OCI-LY3 (cell line): ENCODE data around the gene MAPKAP1.

Experiments
- H2AFZ ChIP-seq: fragments of 200-600, 300-600 bp; shearing (Covaris generic); 2 replicates; pipeline ENCODE4 v1.6.0; 2014; ENCODE audit warnings: antibody characterized with exemption, low read depth, low read length
- H3K27ac ChIP-seq: fragments of 200-600, 300-600 bp; sonication (generic); 2 replicates; pipeline ENCODE4 v1.5.1; 2014; ENCODE audit warnings: mild to moderate bottlenecking, low read length, moderate library complexity, mixed read lengths
- H3K27me3 ChIP-seq: fragments of 200-600, 300-600 bp; sonication (generic); 2 replicates; pipeline ENCODE4 v1.6.1; 2014; ENCODE audit warnings: low read depth, low read length, mixed read lengths
- H3K36me3 ChIP-seq: fragments of 200-600, 300-600 bp; sonication (generic); replicated peaks from 2 replicates; pipeline ENCODE3; 2014; ENCODE audit warnings: low read depth, low read length, mixed read lengths
- H3K4me1 ChIP-seq: fragments of 300-600, 200-600 bp; sonication (generic); 2 replicates; pipeline ENCODE4 v1.6.1; 2014; ENCODE audit warnings: low read length, mixed read lengths
- H3K4me2 ChIP-seq: fragments of 200-600, 300-600 bp; sonication (generic); 2 replicates; pipeline ENCODE4 v1.6.1; 2014; ENCODE audit warnings: low read length, mixed read lengths
- H3K4me3 ChIP-seq: fragments of 300-600, 200-600 bp; sonication (generic); 2 replicates; pipeline ENCODE4 v1.5.1; 2014; ENCODE audit warnings: antibody characterized with exemption, mild to moderate bottlenecking, low read length, moderate library complexity
- H3K79me2 ChIP-seq: fragments of 300-600, 200-600 bp; shearing (Covaris generic); 2 replicates; pipeline ENCODE4 v1.6.1; 2014; ENCODE audit warnings: mild to moderate bottlenecking, low read length, mixed read lengths
- H3K9ac ChIP-seq: fragments of 300-600, 200-600 bp; shearing (Covaris generic); 2 replicates; pipeline ENCODE4 v1.6.0; 2014; ENCODE audit warnings: mild to moderate bottlenecking, low read length, moderate library complexity
- H3K9me3 ChIP-seq: fragments of 200-600, 300-600 bp; shearing (Covaris generic); 2 replicates; pipeline ENCODE4 v1.6.1; 2014; ENCODE audit warnings: low read length, mixed read lengths; ENCODE audit not compliant: insufficient read depth
- H4K20me1 ChIP-seq: fragments of 200-600, 300-600 bp; sonication (generic); 2 replicates; pipeline ENCODE4 v1.6.1; 2016; ENCODE audit warnings: low read length, mixed read lengths; ENCODE audit not compliant: insufficient read depth
- EZH2phosphoT487 ChIP-seq: fragments of 200-600 bp; shearing (Covaris generic); IDR thresholded peaks from 2 replicates; pipeline ENCODE4 v1.6.1; 2018; ENCODE audit warnings: antibody characterized with exemption, mixed run types, low read depth
- TF ChIP-seq, protein P1 (sequence below): fragments of 200-600, 300-600 bp; sonication (generic); IDR thresholded peaks from 2 replicates; pipeline ENCODE4 v1.5.1; 2014; ENCODE audit warnings: antibody characterized with exemption, low read length, low read depth

Gene MAPKAP1

DNA sequence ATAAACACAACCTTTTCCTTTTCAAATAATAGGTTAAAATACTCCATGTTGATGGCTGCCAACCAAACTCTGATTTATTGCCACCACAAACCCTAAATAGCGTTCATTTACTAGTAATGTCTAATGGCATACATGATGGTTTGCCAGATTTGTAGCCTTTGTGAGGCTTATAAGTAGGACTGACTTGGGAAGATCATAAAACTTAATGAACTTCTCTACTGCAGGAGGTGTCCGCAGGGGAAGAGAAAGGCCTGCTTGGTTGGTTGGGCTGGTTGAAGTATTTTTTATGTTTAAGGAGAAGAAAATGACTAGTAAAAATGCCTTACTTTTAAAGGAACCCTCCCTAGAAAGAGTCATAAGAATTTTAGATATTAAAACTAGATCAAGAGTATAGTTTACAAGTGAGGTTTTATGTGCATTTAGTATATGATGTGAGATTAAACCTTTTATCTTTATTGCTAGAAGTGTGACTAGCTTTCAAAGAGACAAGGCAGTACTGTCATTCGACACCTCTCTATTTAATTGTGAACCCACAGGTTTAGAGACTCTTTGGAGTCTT is 45.1 kb upstream of the MAPKAP1 start:
- H3K79me2 ChIP-seq = no peaks in the 10 kb centered on the region
- no peak overlapping the region for H3K27ac ChIP-seq
- no peaks in the 10 kb centered on the region for H3K36me3 ChIP-seq
- TF ChIP-seq, protein P1, sequence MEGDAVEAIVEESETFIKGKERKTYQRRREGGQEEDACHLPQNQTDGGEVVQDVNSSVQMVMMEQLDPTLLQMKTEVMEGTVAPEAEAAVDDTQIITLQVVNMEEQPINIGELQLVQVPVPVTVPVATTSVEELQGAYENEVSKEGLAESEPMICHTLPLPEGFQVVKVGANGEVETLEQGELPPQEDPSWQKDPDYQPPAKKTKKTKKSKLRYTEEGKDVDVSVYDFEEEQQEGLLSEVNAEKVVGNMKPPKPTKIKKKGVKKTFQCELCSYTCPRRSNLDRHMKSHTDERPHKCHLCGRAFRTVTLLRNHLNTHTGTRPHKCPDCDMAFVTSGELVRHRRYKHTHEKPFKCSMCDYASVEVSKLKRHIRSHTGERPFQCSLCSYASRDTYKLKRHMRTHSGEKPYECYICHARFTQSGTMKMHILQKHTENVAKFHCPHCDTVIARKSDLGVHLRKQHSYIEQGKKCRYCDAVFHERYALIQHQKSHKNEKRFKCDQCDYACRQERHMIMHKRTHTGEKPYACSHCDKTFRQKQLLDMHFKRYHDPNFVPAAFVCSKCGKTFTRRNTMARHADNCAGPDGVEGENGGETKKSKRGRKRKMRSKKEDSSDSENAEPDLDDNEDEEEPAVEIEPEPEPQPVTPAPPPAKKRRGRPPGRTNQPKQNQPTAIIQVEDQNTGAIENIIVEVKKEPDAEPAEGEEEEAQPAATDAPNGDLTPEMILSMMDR = no peak
- no peak for TF ChIP-seq EZH2phosphoT487
- no peak overlapping the region for H3K4me2 ChIP-seq
- H4K20me1 ChIP-seq = no peaks in the 10 kb centered on the region
- H2AFZ ChIP-seq = no peak overlapping the region
- no peak overlapping the region for H3K4me3 ChIP-seq
- peaks cover 5% of the 10 kb centered on the region for H3K4me1 ChIP-seq
- H3K9ac ChIP-seq = no peak overlapping the region
- H3K27me3 ChIP-seq = no peaks in the 10 kb centered on the region
- no peaks in the 10 kb centered on the region for H3K9me3 ChIP-seq

DNA sequence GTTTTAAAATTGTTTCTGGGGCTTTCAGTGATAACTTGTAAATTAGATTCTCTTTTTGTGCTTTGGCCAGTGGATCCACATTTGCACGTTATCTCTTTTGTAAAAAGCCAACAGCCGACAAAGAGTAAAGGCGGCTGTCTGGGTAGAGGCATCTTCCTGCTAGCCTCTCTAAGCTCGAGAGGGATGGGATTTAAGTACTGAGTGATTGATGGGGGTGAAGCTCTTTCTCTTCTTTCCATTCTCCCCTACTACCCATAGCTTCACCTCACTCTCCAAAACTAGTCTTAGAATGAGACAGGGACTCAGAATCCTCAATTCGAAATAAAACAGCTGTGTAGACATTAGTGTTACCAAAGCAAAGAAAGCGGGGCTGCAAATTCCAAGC is 43.6 kb upstream of the MAPKAP1 start:
- no peak for TF ChIP-seq EZH2phosphoT487
- Histone ChIP-seq H3K36me3 (no peaks in the 10 kb centered on the region), H4K20me1 (no peaks in the 10 kb centered on the region), H2AFZ (no peak overlapping the region), H3K4me1 (peaks cover 7% of the 10 kb centered on the region), H3K9ac (no peak overlapping the region), H3K9me3 (no peaks in the 10 kb centered on the region), H3K4me2 (no peak overlapping the region), H3K27me3 (no peaks in the 10 kb centered on the region), H3K79me2 (no peaks in the 10 kb centered on the region), H3K4me3 (no peak overlapping the region), H3K27ac (no peak overlapping the region)

DNA sequence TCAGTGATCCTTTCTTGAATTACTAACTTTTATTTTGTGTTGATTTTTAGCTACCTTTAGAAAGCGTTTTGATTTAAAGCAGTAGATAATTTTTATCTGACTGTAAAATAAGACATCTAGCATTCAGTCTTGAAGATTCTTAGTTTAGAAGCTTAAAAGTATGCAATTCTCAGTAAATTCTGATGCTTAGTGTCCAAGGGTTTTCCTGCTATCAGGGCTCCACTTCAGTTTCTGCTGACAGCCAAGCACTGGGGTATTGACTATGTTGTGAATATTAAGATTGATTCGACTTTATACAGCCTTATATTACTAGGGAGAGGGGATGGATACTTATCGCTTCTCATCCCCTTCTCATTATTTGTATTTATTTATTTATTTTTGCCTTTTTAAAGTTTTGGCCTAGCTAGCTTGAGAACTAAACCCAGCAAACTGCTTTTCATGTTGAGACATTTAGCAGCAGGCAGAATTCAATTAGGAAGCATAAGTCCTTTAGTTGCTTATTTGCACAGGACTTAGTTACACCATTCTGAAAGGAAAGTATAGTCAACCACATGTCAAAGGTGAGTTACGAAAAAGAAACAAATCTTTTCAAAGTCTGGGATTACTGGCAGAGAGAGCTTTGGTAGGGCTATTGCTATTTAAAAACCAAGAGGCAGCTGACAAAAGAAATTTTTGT is 43.1 kb upstream of the MAPKAP1 start:
- H3K4me1 ChIP-seq = peaks cover 12% of the 10 kb centered on the region
- H3K79me2 ChIP-seq = no peaks in the 10 kb centered on the region
- TF ChIP-seq, protein P1 = no peak
- no peak for TF ChIP-seq EZH2phosphoT487
- H3K36me3 ChIP-seq = no peaks in the 10 kb centered on the region
- H3K27ac ChIP-seq = no peak overlapping the region
- H3K9ac ChIP-seq = no peak overlapping the region
- H3K9me3 ChIP-seq = no peaks in the 10 kb centered on the region
- H3K4me2 ChIP-seq = no peak overlapping the region
- no peak overlapping the region for H2AFZ ChIP-seq
- no peak overlapping the region for H3K4me3 ChIP-seq
- no peaks in the 10 kb centered on the region for H4K20me1 ChIP-seq
- peaks cover 4% of the 10 kb centered on the region; the same call in 1 of the 2 replicates for H3K27me3 ChIP-seq

DNA sequence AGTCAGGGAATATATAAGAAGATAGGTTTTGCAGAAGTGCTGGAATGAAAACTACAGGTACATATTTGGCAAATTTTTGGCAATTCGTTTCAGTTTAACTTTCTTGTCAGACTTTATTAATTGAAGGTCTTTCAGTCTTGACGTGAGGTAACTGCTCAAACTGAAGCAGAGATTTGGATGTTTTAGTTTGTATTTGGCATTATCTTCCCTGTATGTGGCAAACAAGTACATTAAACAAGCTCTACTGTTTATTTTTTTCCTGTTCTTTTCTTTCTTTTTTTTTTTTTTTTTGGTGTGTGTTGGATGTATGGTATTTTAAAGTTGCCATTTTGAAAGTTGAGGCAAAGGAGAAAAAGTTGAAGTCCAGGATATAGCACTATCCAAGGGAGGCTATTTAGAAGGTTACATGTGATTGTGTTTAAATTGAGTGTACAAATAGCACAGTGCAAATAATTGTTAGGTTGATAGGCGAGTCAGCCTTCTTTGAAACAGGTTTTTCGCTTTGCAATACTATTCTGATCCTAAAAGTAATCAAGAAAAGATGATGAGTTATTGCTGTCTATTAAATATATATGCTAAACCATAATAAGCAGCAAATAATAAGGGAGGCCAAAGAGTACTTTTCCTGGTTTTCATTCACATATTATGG is 42.4 kb upstream of the MAPKAP1 start:
- Histone ChIP-seq H3K9ac (no peak overlapping the region), H3K4me2 (no peak overlapping the region), H3K27ac (no peak overlapping the region), H3K27me3 (peaks cover 10% of the 10 kb centered on the region; the same call in 1 of the 2 replicates), H4K20me1 (no peaks in the 10 kb centered on the region), H3K4me1 (peaks cover 16% of the 10 kb centered on the region), H2AFZ (no peak overlapping the region), H3K36me3 (no peaks in the 10 kb centered on the region), H3K79me2 (no peaks in the 10 kb centered on the region), H3K9me3 (no peaks in the 10 kb centered on the region), H3K4me3 (no peak overlapping the region)
- no peak for TF ChIP-seq EZH2phosphoT487
- TF ChIP-seq, protein P1 = no peak
